ENCODE results near the gene GSC.
"Not testable (repeated sequence)": the region's sequence is repeated elsewhere in the genome, so short reads cannot be mapped to it uniquely, and the experiment has no call there.

- TF ChIP-seq CTCF (IDR thresholded peaks at IDR 0.05 in 8 of 11, conservative IDR thresholded peaks at IDR 0.05 in 3 of 11); POLR2A (IDR thresholded peaks at IDR 0.05): not testable (repeated sequence)
Observed at GRCh38 chr14:94747153-94747552, 22.8 kb downstream of the GSC start.

Measured in spleen (tissue), 7 donors.